SK-N-DZ (cell line): ENCODE measurements around the gene ASXL2.

Experiments
- DNase-seq: peaks from one replicate; pipeline ENCODE4 v3.0.0-alpha.2; 2015; ENCODE audit warnings: low spot score

The ASXL2 gene

GRCh38 chr2:25806941-25807340, 71.3 kb downstream of the ASXL2 start:
- DNase-seq, result no peak

GRCh38 chr2:25805987-25806386, 72.3 kb downstream of the ASXL2 start:
- no peak for DNase-seq

- no peak for DNase-seq
These were observed 73.9 kb downstream of the ASXL2 start for GRCh38 chr2:25804338-25804737.

- DNase-seq, result no peak
These were observed 79.0 kb downstream of the ASXL2 start for GRCh38 chr2:25799301-25799700.

GRCh38 chr2:25797620-25798488, 80.4 kb downstream of the ASXL2 start:
- DNase-seq, result no peak

GRCh38 chr2:25794544-25795276, 83.6 kb downstream of the ASXL2 start:
- DNase-seq, result no peak

- DNase-seq, result no peak
These were observed 88.1 kb downstream of the ASXL2 start for GRCh38 chr2:25790074-25790790.

GRCh38 chr2:25788457-25788856, 89.8 kb downstream of the ASXL2 start:
- no peak for DNase-seq

- DNase-seq, result no peak
These were observed 91.3 kb downstream of the ASXL2 start for GRCh38 chr2:25787020-25787419.

GRCh38 chr2:25784404-25784803, 93.9 kb downstream of the ASXL2 start:
- DNase-seq, result no peak

GRCh38 chr2:25777077-25777476, 101.2 kb downstream of the ASXL2 start:
- DNase-seq, result no peak

- no peak for DNase-seq
These were observed 106.2 kb downstream of the ASXL2 start for GRCh38 chr2:25772078-25772477.

- no peak for DNase-seq
These were observed 114.7 kb downstream of the ASXL2 start for GRCh38 chr2:25763575-25763974.

- no peak for DNase-seq
These were observed 118.0 kb downstream of the ASXL2 start for GRCh38 chr2:25760297-25760696.

- no peak for DNase-seq
These were observed 119.9 kb downstream of the ASXL2 start for GRCh38 chr2:25758348-25758747.

- DNase-seq, result no peak
These were observed 120.4 kb downstream of the ASXL2 start for GRCh38 chr2:25757906-25758305.

GRCh38 chr2:25756536-25756935, 121.8 kb downstream of the ASXL2 start:
- DNase-seq, result no peak

GRCh38 chr2:25749676-25750075, 128.6 kb downstream of the ASXL2 start:
- DNase-seq, result no peak

- DNase-seq, result no peak
These were observed 134.2 kb downstream of the ASXL2 start for GRCh38 chr2:25744055-25744454.

GRCh38 chr2:25743132-25743830, 135.0 kb downstream of the ASXL2 start:
- DNase-seq, result no peak

- DNase-seq, result no peak
These were observed 135.8 kb downstream of the ASXL2 start for GRCh38 chr2:25742501-25742900.
